Mesendoderm (in vitro differentiated cells): Measurements from ENCODE around the gene NR2C2AP.

Experiments
- DNase-seq: peaks from one replicate; pipeline ENCODE4 v3.0.0; 2013
- H2AK5ac ChIP-seq: 2 replicates; pipeline ENCODE4 v1.6.1; 2013; ENCODE audit warnings: low read length, inconsistent platforms
- H2BK120ac ChIP-seq: 2 replicates; pipeline ENCODE4 v1.6.1; 2013; ENCODE audit warnings: low read depth, mild to moderate bottlenecking, low read length, moderate library complexity, mixed read lengths
- H2BK15ac ChIP-seq: replicated peaks from 2 replicates; pipeline ENCODE4 v1.6.1; 2013; ENCODE audit warnings: low read depth, mild to moderate bottlenecking, moderate library complexity
- H2BK5ac ChIP-seq: 2 replicates; pipeline ENCODE4 v1.6.1; 2013; ENCODE audit warnings: low read length, inconsistent platforms
- H3K18ac ChIP-seq: 2 replicates; pipeline ENCODE4 v1.6.1; 2013; ENCODE audit warnings: mild to moderate bottlenecking, low read length, mixed read lengths
- H3K23ac ChIP-seq: one replicate; pipeline ENCODE4 v1.6.1; 2013; ENCODE audit warnings: low read length
- H3K27ac ChIP-seq: 2 replicates; pipeline ENCODE4 v1.5.1; 2013; ENCODE audit warnings: low read depth, mild to moderate bottlenecking, inconsistent platforms, low read length, moderate library complexity
- H3K27me3 ChIP-seq: 2 replicates; pipeline ENCODE4 v1.6.1; 2013; ENCODE audit warnings: low read length, control low read depth, mild to moderate bottlenecking, inconsistent platforms; ENCODE audit not compliant: insufficient read depth, poor library complexity
- H3K36me3 ChIP-seq: 2 replicates; pipeline ENCODE4 v1.6.1; 2013; ENCODE audit warnings: low read length, inconsistent platforms; ENCODE audit not compliant: control insufficient read depth, insufficient read depth
- H3K4ac ChIP-seq: one replicate; pipeline ENCODE4 v1.6.1; 2013; ENCODE audit warnings: low read depth, mild to moderate bottlenecking, low read length, moderate library complexity
- H3K4me1 ChIP-seq: 2 replicates; pipeline ENCODE4 v1.6.1; 2013; ENCODE audit warnings: low read depth, low read length, inconsistent platforms; ENCODE audit not compliant: control insufficient read depth
- H3K4me2 ChIP-seq: 2 replicates; pipeline ENCODE4 v1.6.1; 2013; ENCODE audit warnings: low read length
- H3K4me3 ChIP-seq: 2 replicates; pipeline ENCODE4 v1.5.1; 2013; ENCODE audit warnings: mild to moderate bottlenecking, low read length
- H3K56ac ChIP-seq: one replicate; pipeline ENCODE4 v1.6.1; 2013; ENCODE audit warnings: low read length
- H3K79me1 ChIP-seq: 2 replicates; pipeline ENCODE4 v1.6.1; 2013; ENCODE audit warnings: low read length, inconsistent platforms
- H3K79me2 ChIP-seq: 2 replicates; pipeline ENCODE4 v1.6.1; 2013; ENCODE audit warnings: mild to moderate bottlenecking, low read length; ENCODE audit not compliant: control insufficient read depth, insufficient read depth
- H3K9ac ChIP-seq: 2 replicates; pipeline ENCODE4 v1.6.1; 2013; ENCODE audit warnings: low read length, inconsistent platforms
- H4K5ac ChIP-seq: one replicate; pipeline ENCODE4 v1.6.1; 2013; ENCODE audit warnings: low read length
- H4K8ac ChIP-seq: one replicate; pipeline ENCODE4 v1.6.1; 2013; ENCODE audit warnings: low read depth, mild to moderate bottlenecking, control low read depth, low read length, moderate library complexity
- WGBS: extraction: QIAGEN DNeasy Blood & Tissue Kit; methylation state at CpG from one replicate; pipeline ENCODE4 v1.1.7; 2013; ENCODE audit warnings: low lambda C conversion rate, missing lambda C conversion rate; ENCODE audit not compliant: insufficient coverage; ENCODE audit errors: extremely low coverage; 5-methylcytosine and 5-hydroxymethylcytosine counted together

The NR2C2AP gene

DNA sequence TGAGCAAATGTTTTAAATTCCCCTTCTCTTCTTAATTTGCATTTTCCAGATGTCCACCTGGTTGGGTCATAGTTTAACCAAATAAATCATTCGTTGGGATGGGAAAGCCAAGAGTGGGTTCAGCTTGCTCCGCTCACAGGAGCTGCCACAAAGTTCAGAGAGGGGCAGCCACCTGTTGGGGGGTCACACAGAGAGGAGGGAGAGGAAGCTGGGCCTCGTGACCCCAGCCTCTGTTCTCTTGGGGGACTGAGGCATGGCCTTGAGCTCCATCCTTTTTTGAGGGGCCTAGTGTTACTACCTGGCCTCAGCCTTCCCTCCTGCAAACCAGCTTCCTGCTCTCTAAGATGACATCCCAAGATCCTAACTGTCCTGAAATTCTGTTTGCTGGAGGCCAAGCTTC, 35.6 kb downstream of the NR2C2AP start:
- WGBS: no CpG with 5 or more reads among the region's 3 CpGs
- Histone ChIP-seq H3K79me2 (no peaks in the 10 kb centered on the region), H2BK5ac (no peak overlapping the region), H3K23ac (no peak overlapping the region), H2AK5ac (no peak overlapping the region), H2BK120ac (no peak overlapping the region), H3K9ac (no peak overlapping the region), H3K4me2 (no peak overlapping the region), H3K56ac (no peak overlapping the region), H3K27ac (no peak overlapping the region), H3K4ac (no peak overlapping the region), H3K79me1 (no peaks in the 10 kb centered on the region), H3K4me3 (no peak overlapping the region), H3K18ac (no peak overlapping the region), H2BK15ac (no peak overlapping the region), H3K27me3 (no peaks in the 10 kb centered on the region), H4K5ac (no peak overlapping the region), H3K4me1 (no peaks in the 10 kb centered on the region), H4K8ac (no peak overlapping the region), H3K36me3 (no peaks in the 10 kb centered on the region)
- DNase-seq: no peak

DNA sequence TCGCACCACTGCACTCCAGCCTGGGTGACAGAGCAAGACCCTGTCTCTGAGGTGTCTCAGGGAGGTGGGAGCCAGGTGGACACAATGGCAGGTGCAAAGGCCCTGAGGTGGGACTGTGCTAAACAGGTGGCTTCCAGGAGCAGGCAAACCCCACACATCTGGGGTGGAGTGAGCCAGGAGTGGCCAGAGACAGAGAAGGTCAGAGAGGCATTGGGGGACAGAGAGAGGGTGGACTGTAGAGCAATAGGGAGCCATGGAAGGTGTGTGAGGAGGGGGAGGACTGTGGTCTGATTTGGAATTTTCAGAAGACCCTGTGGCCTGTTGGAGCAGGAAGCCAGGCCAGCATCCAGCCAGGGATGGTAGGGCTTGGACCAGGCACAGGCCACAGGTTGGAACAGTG, 37.8 kb downstream of the NR2C2AP start:
- no peak overlapping the region for H4K8ac ChIP-seq
- no peak overlapping the region for H3K56ac ChIP-seq
- H3K9ac ChIP-seq: no peak overlapping the region
- no peaks in the 10 kb centered on the region for H3K79me1 ChIP-seq
- no peak overlapping the region for H3K23ac ChIP-seq
- H3K18ac ChIP-seq: no peak overlapping the region
- no peak overlapping the region for H3K4me2 ChIP-seq
- no peaks in the 10 kb centered on the region for H3K4me1 ChIP-seq
- H3K79me2 ChIP-seq: no peaks in the 10 kb centered on the region
- H2AK5ac ChIP-seq: no peak overlapping the region
- no peaks in the 10 kb centered on the region for H3K27me3 ChIP-seq
- no peak overlapping the region for H4K5ac ChIP-seq
- no CpG with 5 or more reads among the region's 1 CpG for WGBS
- no peak overlapping the region for H2BK120ac ChIP-seq
- H3K4me3 ChIP-seq: no peak overlapping the region
- no peak overlapping the region for H3K27ac ChIP-seq
- H2BK5ac ChIP-seq: no peak overlapping the region
- H2BK15ac ChIP-seq: no peak overlapping the region
- H3K4ac ChIP-seq: no peak overlapping the region
- no peak for DNase-seq
- H3K36me3 ChIP-seq: no peaks in the 10 kb centered on the region

DNA sequence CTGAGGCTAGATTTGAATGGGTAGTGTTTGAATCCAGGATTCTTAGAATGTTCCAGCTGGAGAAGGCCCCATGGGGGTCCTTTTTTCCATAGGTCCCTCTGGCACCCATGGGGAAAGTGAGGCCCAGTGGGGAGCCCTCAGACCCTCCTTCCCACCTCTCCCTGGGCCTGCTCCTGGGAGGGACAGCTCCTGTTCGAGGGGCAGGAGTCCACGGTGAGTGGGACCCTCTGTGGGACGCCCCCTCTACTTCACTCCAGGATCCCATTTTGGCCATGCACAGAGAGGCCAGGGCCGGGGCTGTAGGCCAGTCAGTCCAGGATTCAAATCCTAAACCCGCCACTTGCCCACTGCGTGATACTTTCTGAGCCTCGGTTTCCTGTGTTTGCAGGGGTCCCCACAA, 40.7 kb downstream of the NR2C2AP start:
- Histone ChIP-seq H3K4me3 (no peak overlapping the region), H2AK5ac (no peak overlapping the region), H3K4me1 (no peaks in the 10 kb centered on the region), H3K36me3 (no peaks in the 10 kb centered on the region), H4K5ac (no peak overlapping the region), H4K8ac (no peak overlapping the region), H3K23ac (no peak overlapping the region), H3K27ac (no peak overlapping the region), H2BK120ac (no peak overlapping the region), H3K79me2 (no peaks in the 10 kb centered on the region), H3K27me3 (no peaks in the 10 kb centered on the region), H3K9ac (no peak overlapping the region), H3K56ac (no peak overlapping the region), H3K18ac (no peak overlapping the region), H2BK5ac (no peak overlapping the region), H3K4ac (no peak overlapping the region), H2BK15ac (no peak overlapping the region), H3K79me1 (no peaks in the 10 kb centered on the region), H3K4me2 (no peak overlapping the region)
- DNase-seq: no peak
- no CpG with 5 or more reads among the region's 7 CpGs for WGBS

DNA sequence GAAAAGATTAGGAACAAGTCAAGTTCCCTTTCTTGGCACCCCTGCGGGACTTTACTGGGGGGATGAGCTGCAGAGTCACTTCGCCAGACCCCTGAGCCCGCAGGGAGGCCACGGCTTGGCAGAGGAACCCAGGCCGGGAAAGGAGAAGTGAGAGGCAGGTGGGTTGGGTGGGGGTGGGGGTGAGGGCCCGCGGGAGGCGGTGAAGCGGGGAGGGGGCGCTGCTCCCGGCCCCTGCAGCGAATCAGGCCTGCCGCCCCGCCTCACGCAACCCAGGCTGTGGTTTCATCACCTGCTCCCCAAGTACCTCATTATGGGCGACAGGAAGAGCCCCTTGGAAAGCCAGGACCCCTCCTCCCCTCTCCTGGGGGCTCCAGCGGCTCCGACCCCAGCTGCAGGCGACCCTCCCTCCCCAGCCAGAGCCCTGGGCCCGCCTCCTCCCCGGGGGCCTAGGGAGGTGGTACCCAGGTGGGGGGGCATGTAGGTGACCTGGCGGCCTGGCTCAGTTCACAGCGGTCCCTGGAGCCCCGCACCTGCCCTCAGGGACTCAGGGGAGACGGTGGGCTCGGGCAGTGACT, 42.7 kb downstream of the NR2C2AP start:
- H3K4me2 ChIP-seq: no peak overlapping the region
- H4K8ac ChIP-seq: no peak overlapping the region
- H3K4me3 ChIP-seq: no peak overlapping the region
- no peak overlapping the region for H2BK15ac ChIP-seq
- H3K79me2 ChIP-seq: no peaks in the 10 kb centered on the region
- H3K36me3 ChIP-seq: no peaks in the 10 kb centered on the region
- H3K23ac ChIP-seq: no peak overlapping the region
- H2AK5ac ChIP-seq: no peak overlapping the region
- no CpG with 5 or more reads among the region's 26 CpGs for WGBS
- no peak overlapping the region for H2BK5ac ChIP-seq
- H3K9ac ChIP-seq: no peak overlapping the region
- DNase-seq: no peak
- no peaks in the 10 kb centered on the region for H3K4me1 ChIP-seq
- H3K4ac ChIP-seq: peak overlapping the region; percentile 38
- peak overlapping the region; percentile 56 for H3K56ac ChIP-seq
- no peak overlapping the region for H2BK120ac ChIP-seq
- no peaks in the 10 kb centered on the region for H3K79me1 ChIP-seq
- H4K5ac ChIP-seq: no peak overlapping the region
- no peak overlapping the region for H3K27ac ChIP-seq
- H3K27me3 ChIP-seq: no peaks in the 10 kb centered on the region
- H3K18ac ChIP-seq: no peak overlapping the region

DNA sequence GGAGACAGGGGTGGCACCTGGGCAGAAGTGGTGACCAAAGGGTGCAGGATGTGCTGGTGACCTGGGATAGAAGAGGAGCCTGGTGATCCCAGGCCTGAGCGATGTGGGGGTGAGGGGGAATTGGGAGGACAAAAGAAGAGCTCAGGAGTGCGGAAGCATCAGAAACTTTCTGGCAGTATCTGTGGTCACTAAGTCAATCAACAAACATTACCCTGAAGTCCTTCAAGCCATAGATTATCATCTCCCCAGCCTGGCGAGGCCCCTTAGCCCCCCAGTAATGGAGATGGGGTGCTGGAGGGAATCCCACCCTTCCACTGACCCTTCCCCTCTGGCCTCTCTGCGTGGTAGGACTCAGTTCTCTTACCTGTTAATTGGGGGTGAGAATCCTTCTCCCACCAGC, 43.7 kb downstream of the NR2C2AP start:
- Histone ChIP-seq H2BK5ac (no peak overlapping the region), H3K18ac (no peak overlapping the region), H3K4me1 (no peaks in the 10 kb centered on the region), H3K4ac (no peak overlapping the region), H3K56ac (no peak overlapping the region), H2BK120ac (no peak overlapping the region), H3K4me2 (no peak overlapping the region), H3K27me3 (no peaks in the 10 kb centered on the region), H2AK5ac (no peak overlapping the region), H4K8ac (no peak overlapping the region), H3K79me1 (no peaks in the 10 kb centered on the region), H3K9ac (no peak overlapping the region), H2BK15ac (no peak overlapping the region), H3K36me3 (no peaks in the 10 kb centered on the region), H3K23ac (no peak overlapping the region), H3K79me2 (no peaks in the 10 kb centered on the region), H3K27ac (no peak overlapping the region), H3K4me3 (no peak overlapping the region), H4K5ac (no peak overlapping the region)
- WGBS: no CpG with 5 or more reads among the region's 4 CpGs
- no peak for DNase-seq

DNA sequence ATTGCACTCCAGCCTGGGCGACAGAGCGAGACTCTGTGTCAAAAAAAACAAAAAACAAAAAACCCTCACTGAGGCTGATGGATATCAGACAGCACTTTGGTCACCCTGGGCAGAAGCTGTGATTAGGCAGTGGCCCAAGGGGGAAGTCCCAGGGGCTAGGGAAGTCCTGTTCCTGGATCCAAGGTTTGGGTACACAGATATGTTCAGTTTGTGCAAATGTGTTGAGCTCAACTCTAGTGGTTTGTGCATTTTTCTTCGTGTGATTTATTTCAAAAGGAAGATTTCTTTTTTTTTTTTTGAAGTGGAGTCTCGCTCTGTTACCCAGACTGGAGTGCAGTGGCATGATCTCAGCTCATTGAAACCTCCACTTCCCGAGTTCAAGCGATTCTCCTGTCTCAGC, 45.4 kb downstream of the NR2C2AP start:
- no peak overlapping the region for H2AK5ac ChIP-seq
- no peak overlapping the region for H2BK5ac ChIP-seq
- no peak for DNase-seq
- H3K79me1 ChIP-seq: no peaks in the 10 kb centered on the region
- no peak overlapping the region for H4K8ac ChIP-seq
- H2BK15ac ChIP-seq: no peak overlapping the region
- H3K18ac ChIP-seq: no peak overlapping the region
- H3K79me2 ChIP-seq: no peaks in the 10 kb centered on the region
- H3K9ac ChIP-seq: no peak overlapping the region
- no CpG with 5 or more reads among the region's 6 CpGs for WGBS
- H4K5ac ChIP-seq: no peak overlapping the region
- no peak overlapping the region for H3K27ac ChIP-seq
- H3K56ac ChIP-seq: no peak overlapping the region
- H3K23ac ChIP-seq: no peak overlapping the region
- no peak overlapping the region for H2BK120ac ChIP-seq
- H3K4me2 ChIP-seq: no peak overlapping the region
- no peaks in the 10 kb centered on the region for H3K27me3 ChIP-seq
- H3K4me1 ChIP-seq: no peaks in the 10 kb centered on the region
- H3K4ac ChIP-seq: no peak overlapping the region
- H3K4me3 ChIP-seq: no peak overlapping the region
- H3K36me3 ChIP-seq: no peaks in the 10 kb centered on the region
